GM18508 (cell line): ENCODE data around the gene PPT1.
"Not testable (repeated sequence)": the region's sequence is repeated elsewhere in the genome, so short reads cannot be mapped to it uniquely, and the experiment has no call there.

Source experiments
- ATAC-seq: cut with Tn5 transposase; IDR thresholded peaks from one replicate; pipeline ENCODE4 v1.9.1; 2021; ENCODE audit warnings: moderate number of reproducible peaks; ENCODE audit not compliant: insufficient read depth, unreplicated experiment

Gene PPT1

DNA sequence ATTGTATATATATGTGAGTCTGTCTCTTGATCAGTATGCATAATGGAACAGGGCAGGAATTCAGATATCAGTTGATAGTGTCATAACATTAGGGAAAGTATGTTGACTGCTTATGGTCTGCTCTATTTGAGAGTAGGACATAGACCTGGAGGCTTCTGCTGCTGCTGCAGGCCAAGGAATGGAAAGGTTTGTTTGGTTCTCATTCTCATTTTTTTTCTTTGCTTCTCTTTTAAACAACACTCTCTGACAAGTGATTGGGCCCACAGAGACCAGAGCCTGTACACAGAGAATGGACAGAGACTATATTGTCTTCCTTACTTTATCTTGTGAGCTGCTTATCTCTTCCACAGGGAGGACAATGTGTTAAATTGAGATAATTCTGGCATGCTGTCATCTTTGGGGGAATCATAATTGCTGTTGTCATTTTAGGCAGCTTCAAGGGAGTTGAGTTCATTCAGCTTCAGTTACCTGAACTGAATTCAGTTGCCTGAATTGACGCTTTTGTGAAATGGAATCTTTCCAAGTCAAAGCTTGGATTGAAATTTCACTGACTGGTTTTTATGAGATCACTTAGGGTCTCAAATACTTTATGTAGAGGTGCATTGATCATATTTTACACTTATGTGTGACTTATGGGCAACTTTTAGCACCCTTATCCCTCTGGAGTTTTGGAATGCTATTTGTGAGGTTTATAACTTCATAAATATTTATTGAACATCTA, 39.6 kb downstream of the PPT1 start:
- no peak for ATAC-seq

DNA sequence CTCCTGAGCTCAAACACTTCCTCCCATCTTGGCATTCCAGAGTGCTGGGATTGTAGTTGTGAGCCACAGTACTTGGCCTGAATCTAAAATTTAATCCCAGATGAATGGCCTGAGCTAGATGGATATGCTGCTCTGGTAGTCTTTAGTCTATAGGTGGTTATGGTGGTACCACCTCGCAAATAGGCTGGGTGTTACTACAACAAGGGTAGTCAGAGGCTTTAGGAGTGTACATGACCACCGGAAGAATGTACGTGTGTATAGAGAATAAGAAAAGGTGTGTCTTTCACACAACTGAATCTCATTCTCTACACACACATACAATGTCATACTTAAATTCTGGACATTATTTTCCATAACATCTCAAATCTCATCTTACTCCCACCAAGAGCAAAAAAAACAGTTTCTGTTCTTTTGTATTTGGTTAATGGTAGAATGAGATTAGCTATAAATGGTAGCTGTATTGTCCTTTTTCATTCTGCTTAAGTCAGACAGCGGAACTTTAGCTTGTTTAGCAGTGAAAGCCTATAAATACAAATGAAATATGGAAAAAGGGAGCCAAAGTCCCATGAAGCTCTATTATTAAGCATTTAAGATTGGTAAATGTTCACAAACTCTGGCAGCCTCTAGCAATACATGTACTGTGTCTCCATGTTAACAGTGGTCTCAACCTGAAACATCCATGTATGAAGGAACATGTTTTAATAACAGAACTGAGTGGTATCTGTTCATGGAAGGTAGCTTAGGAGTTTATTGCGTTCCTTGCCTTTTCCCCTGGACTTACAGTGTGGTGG, 40.3 kb downstream of the PPT1 start:
- ATAC-seq = no peak

DNA sequence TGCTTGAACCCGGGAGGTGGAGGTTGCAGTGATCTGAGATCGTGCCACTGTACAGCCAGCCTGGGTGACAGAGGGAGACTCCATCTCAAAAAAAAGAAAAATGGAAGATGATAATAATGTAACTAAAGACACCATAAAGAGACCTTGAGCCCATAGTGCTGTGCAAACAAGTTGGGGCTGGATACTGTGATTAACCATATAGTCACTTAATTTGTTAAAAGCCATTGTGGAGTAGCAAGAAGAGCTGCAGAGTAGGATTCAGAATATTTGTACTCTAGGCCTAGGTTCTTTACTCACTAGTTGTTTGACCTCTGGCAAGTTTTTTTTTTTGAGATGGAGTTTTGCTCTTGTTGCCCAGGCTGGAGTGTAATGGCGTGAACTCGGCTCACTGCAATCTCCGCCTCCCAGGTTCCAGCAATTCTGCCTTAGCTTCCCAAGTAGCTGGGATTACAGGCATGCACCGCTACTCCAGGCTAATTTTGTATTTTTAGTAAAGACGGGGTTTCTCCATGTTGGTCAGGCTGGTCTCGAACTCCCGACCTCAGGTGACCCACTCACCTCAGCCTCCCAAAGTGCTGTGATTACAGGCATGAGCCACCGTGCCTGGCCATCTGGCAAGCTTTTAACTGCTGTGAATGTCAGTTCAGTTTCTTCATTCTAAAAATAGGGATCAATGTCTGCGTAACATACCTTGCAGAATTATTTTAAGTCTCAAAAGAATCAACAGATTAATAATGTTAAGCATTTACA, 43.7 kb downstream of the PPT1 start:
- no peak for ATAC-seq

DNA sequence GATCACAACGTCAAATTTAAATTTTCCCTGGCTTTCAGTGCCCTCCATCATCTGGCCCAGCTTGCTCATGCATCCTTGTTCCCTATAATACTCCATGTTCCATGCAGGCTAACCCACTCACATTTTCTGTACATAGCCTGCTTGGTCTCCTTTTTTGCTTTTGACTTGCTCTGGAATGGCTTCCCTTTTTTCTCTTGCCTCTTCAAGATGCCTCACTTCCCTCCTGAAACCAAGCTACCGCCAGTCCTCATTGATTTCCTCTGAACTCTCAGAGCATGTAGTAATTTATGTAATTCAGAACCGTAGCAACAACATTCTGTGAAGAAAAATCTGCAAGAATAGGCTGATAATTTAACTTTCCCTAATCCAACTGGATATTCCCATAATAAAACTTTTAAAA, 46.2 kb downstream of the PPT1 start:
- no peak for ATAC-seq

DNA sequence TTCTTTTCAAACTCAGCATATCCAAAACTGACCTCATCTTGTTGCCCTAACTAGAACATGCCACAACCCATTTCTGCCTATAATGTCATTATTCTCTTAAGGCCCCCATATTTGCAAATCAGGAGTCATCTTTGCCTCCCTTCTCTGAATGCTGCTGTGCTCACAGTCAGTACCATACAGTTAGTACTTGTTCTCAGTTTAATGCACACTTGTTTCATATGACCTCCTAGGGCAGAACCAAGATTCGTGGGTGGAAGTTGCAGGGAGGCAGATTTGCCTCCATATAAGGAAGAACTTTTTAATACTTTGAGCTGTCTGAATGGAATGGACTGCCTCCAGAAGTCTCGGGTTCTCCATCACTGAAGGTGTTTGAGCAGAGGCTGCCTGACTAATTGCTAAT, 47.3 kb downstream of the PPT1 start:
- ATAC-seq = no peak

DNA sequence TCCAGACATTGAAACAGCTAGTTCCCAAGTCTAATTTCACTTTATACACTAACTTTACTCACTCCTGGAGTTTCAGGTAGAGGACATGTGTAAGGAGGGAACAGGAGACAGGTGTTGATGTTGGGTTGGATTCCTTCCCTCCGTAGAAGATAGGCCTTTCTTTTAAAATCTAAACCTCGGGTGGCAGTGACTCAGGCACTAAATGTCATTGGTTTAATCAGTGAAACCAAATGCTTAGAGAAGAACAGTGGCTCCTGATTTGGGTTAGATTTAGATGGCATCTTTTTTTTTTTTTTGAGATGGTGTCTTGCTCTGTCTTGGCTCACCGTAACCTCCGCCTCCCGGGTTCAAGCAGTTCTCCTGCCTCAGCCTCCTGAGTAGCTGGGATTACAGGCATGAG, 49.3 kb downstream of the PPT1 start:
- no peak for ATAC-seq

DNA sequence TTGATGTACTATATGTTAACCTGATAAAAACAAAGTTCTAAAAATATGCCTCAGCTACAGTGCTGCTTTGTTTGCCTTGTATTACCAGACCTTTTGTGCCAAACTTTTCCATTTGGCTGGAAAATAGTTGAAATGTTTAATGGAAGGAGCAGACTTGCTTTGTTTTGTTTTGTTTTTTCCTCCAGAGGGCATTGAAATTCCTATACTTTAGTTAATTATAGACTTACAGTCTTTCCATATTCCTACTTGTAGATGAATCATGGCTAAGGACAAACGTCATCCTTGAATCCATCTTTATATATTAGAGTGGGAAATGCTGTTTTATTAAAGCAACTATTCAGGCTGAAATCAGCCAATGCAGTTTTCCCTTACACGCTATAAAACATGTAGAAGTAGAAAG, 49.8 kb downstream of the PPT1 start:
- no peak for ATAC-seq

DNA sequence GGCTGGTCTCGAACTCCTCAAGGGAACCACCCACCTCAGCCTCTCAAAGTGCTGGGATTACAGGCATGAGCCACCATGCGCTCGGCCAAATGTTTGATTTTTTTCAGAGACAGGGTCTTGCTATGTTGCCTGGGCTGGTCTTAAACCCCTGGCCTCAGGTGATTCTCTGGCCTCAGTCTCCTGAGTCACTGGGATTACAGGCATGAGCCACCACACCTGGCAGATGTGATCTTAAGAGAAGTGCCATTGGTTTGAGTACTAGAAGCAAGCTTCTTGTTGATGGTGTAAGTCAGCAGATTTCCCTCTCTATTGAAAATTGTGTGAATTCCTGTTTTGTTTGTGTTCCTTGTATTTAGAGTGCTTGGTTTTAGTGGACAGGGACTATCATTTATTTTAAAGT, 51.3 kb downstream of the PPT1 start:
- ATAC-seq = no peak

DNA sequence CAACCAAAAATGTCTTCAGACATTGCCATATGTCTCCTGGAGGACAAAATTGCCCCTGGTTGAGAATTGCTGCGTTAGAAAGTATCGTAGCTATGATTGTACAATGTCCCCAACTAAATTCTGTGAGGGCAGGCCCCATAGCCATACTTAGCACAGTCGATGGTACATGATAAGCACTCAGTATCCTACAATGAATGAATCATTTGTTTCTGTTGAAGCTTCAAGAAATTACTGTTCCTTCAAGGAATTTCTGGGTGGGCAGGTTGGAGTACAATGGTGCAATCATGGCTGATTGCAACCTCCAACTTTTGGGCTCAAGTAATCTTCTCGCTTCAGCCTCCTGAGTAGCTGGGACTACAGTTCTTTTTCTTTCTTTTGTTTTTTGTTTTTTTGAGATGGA, 51.9 kb downstream of the PPT1 start:
- no peak for ATAC-seq

DNA sequence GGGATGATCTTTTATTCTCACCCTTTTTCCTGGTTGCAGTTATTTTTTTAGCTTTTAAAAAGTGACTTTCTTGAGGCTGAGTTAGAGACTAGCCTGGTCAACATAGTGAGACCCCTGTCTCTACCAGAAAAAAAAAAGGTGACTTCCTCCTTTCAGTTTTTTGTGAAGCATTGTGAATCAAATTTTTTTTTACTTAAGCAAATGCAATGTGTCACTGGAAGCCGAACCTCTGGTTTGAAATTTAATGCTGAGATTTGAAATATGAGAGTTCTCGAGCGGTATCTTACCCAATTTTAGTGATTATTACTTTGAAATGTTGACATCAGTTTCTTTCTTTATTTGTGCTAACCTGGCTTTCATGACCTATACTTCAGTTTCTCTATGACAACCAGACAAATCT, 52.9 kb downstream of the PPT1 start:
- no peak for ATAC-seq

DNA sequence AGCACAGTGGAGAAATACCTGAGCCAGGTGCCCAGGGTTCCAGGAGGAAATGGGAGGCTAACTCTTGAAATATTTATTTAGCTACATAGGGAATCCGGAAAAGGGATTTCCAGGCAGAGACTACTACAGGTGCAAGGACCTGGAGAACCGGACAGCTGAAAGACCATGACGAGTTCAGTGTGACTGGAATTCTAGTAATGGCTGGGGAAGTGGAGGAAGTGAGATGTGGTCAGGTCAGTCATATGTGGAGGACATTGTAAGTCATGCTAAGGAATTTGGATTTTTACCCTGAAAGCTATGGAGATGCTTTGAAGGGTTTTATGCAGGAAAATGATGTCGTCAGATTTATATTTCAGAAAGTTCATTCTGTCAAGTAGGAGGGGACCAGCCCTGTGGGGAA, 54.7 kb downstream of the PPT1 start:
- no peak for ATAC-seq

DNA sequence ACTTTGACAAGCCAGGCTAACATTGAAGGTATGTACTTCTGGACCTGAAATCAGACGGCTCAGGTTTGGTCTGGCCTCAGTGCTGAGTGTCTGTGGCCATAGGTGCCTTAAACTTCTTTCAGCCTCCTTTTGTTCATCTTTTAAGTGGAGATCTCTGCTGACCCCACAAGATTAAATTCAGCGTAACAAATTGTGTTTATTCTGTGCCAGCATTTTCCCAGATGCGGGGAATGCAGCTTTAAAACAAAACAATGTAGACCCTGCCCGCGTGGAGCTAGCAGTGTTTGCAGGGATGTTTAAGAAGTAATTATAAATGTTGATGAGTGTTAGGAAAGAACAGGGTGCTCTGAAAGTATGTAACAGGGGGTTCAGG, 55.6 kb downstream of the PPT1 start:
- ATAC-seq = no peak

DNA sequence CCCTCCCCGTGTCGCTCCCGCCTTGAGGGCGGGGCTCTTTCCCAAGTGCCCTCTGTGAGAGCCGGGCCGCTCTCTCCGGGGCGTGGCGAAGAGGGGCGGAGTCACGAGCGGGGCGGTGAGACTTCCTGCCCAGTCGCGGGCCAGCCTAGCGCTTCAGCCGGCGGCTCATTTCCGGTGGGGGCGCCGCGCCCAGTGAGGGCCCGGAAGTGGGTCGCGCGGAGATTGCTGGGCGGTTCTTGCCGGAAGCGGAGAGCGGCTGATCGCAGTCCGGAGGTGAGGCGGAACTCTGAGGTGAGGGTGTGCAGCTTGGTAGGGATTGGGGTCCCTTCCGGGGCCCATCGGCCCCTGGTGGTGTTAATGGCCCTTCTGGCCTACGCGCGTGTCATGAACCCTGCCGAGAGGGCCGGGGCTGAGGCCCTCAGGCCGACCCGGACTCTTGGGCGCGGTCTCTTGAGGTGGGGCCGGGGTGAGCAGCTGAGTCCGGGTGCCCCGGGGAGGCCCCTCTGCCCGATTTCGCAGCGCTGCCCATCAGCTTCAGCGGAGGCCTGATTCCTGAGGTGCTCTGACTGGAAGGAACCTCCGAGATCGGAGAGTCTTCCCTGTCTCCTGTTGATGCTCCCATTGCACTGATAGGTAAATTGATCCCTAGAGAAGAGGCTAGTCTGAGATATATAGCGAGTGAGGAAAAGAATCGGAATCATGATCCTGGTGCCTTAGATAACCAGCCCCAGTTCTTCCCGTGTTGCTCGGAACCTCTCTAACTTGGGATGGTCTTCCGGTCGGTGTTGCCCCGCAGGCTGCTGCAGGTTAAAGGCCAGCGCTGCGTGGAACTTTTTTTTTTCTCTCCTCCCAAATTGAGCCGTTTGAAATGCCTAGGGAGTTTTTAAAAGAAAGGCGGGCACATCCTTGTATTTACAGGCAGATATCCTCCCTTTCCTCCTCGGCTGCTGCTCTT, 56.3 kb downstream of the PPT1 start, which contains the start of gene CAP1:
TSS of gene CAP1 (plus strand) at position 219 of the 955 bp plus-strand sequence. CDS start 18,618 bp downstream, outside the sequence.
- ATAC-seq = peak; percentile 40

DNA sequence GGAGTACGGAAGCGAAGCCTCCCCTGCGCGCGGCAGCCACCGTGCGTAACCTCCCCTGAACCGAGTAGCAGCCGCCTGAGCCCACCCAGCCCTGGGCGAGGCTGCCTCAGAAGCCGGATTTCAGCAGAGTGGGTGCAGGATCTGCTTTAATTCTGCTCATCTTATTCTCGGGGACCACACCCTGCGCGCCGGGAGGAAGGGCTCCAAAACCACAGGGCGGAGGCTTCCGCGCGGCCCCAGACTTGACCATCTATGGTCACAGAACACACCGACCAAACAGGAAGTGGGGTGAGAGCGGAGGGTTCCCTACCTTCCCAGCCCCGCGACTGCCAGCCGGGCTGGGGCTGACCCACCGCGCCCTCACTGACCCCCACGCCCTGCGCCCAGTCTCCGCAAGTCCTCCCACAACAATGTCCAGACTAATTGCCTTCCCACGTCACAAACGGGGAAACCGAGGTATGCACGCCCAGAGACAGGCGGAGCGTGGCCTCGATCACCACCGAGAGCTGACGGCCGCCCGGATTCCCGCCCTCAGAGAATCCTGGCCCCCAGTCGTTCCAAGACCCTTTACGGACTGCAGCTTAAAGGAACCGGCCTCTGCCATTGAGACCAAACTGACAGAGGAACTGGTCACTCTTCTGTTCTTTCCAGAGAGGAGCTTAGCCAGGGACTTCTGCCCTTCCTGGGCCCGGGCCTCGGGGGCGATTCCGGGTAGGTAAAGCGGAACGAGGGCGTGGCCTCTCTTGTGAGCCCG, 57.1 kb downstream of the PPT1 start:
- peak; percentile 38 for ATAC-seq

DNA sequence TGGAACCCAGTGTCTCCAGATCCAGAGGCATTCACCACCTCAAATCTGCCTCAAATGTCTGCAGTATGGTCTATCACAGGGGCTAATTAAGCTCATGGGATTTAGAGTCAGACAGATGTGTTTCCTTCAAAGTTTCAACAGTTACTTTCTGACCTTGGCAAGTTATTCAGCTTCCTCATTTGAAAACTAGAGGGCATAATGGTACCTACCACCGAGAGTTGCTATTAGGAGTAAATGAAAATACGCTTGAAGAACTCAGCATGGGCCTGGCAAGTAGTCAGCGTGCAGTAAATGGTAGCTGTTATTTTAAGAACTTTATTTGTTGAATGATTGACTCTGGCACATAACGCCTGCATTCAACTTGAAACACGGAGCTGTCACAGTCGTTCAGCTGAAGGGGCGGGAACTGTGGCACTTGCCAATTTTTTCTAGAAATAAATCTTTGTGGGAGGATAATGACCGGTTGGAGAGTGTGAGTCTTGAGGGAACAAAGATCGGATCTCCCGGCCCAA, 57.8 kb downstream of the PPT1 start:
- peak; percentile 15 for ATAC-seq

DNA sequence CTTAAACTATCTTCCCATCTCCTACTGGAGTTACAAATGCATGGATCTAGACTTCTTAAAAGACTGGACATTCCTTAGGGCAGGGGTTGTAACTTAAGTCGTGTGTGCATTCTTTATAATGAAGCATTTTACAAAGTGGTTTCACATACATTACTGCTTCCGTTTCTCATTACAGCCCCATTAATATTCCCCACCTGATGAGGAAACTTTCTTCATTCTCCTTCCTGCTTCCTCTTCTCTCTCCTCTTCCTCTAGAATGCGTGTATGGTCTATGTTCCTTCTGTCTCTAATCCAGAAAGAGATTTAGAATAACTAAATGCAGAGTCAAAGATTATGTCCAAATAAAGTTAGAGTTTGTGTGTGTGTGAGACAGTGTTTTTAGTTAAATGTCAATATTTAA, 58.4 kb downstream of the PPT1 start:
- no peak for ATAC-seq

DNA sequence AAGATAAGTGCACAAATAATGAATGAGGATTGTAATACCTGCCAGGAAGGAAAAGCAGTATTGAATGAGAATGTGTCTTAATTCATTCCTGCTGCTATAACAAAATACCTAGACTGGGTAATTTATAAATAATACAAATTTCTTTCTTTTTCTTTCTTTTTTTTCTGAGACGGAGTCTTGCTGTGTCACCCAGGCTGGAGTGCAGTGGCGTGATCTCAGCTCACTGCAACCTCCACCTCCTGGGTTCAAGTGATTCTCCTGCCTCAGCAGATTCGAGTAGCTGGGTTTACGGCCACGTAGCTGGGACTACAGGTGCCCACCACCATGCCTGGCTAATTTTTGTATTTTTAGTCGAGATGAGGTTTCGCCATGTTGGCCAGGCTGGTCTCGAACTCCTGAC, 59.8 kb downstream of the PPT1 start:
- ATAC-seq = not testable (repeated sequence)

DNA sequence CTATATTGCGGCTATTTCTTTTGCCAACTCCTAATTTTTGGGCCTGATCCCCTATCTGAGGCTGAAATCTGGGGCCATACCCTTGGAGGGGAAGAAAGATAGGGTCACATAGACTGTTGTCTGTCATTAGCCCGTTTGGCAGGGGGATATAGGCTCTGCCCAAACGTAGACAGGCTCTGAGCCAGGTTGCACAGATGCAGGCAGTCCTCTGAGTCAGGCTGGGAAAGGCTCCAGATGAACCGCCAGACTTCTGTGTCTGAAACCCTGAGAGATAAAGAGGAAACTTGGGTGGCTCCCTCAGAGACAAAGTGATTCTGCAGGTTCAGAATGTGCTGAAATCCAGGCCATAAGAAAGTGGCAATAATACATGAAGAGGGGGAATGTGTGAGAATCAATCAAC, 60.5 kb downstream of the PPT1 start:
- no peak for ATAC-seq

DNA sequence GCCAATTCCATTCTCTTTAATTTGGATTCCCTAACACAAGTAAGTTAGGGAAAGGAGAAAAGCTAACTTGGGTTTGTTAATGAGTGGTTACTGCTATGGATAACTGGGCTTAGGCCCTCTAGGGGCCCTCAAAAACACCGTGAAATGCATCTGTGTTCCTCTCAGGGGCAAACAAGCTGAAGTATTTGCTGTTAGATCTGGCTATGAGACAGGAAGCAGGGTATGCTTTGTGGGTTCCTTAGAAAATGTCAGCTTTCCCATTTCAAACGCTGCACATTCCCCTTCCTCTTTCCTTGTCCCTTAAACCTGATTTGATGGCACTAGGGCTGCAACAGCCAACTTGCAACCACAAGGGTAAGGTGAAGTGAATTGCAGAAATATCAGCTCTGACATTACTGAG, 62.2 kb downstream of the PPT1 start:
- ATAC-seq = no peak
